HEK293 (cell line): ENCODE data around the gene RPRM.

ENCODE experiments used
- AEBP2 ChIP-seq: fragments of 450-650 bp; formaldehyde crosslinking; IDR thresholded peaks from 2 replicates; pipeline ENCODE4 v1.5.1; 2016; ENCODE audit warnings: missing biosample characterization, missing genetic modification characterization, borderline replicate concordance
- ELK4 ChIP-seq: IDR thresholded peaks from 2 replicates; pipeline ENCODE4 v1.6.1; 2011; ENCODE audit warnings: mild to moderate bottlenecking, low read depth, low read length, borderline replicate concordance
- FEZF1 ChIP-seq: fragments of 450-650 bp; formaldehyde crosslinking; IDR thresholded peaks from 2 replicates; pipeline ENCODE4 v1.5.1; 2016; ENCODE audit warnings: missing biosample characterization, missing genetic modification characterization
- HOXA7 ChIP-seq: sonication (generic); formaldehyde crosslinking; IDR thresholded peaks from 2 replicates; pipeline ENCODE4 v1.8.1; 2022; ENCODE audit warnings: missing genetic modification reagents, borderline replicate concordance
- KLF10 ChIP-seq: fragments of 450-650 bp; IDR thresholded peaks from 2 replicates; pipeline ENCODE4 v1.5.1; 2018; ENCODE audit warnings: missing biosample characterization, mild to moderate bottlenecking, missing genetic modification characterization
- MYNN ChIP-seq: fragments of 450-650 bp; formaldehyde crosslinking; IDR thresholded peaks from 2 replicates; pipeline ENCODE4 v1.5.1; 2016; ENCODE audit warnings: missing biosample characterization, missing genetic modification characterization, borderline replicate concordance
- PRDM1 ChIP-seq: fragments of 450-650 bp; formaldehyde crosslinking; IDR thresholded peaks from 2 replicates; pipeline ENCODE4; 2016; ENCODE audit warnings: missing biosample characterization, missing genetic modification characterization
- PRDM6 ChIP-seq: fragments of 450-650 bp; formaldehyde crosslinking; IDR thresholded peaks from 2 replicates; pipeline ENCODE4 v1.5.1; 2017; ENCODE audit warnings: missing biosample characterization, missing genetic modification characterization
- YY2 ChIP-seq: fragments of 450-650 bp; formaldehyde crosslinking; IDR thresholded peaks from 2 replicates; pipeline ENCODE4 v1.5.1; 2016; ENCODE audit warnings: missing biosample characterization, missing genetic modification characterization
- ZBTB44 ChIP-seq: fragments of 450-650 bp; IDR thresholded peaks from 2 replicates; pipeline ENCODE4 v1.5.1; 2018; ENCODE audit warnings: missing biosample characterization, mild to moderate bottlenecking, missing genetic modification characterization
- ZNF10 ChIP-seq: fragments of 450-650 bp; formaldehyde crosslinking; IDR thresholded peaks from 2 replicates; pipeline ENCODE4 v1.5.1; 2017; ENCODE audit warnings: missing biosample characterization, missing genetic modification characterization
- ZNF121 ChIP-seq: fragments of 450-650 bp; formaldehyde crosslinking; IDR thresholded peaks from 2 replicates; pipeline ENCODE4 v1.5.1; 2016; ENCODE audit warnings: missing biosample characterization, missing genetic modification characterization
- ZNF138 ChIP-seq: fragments of 450-650 bp; formaldehyde crosslinking; IDR thresholded peaks from 2 replicates; pipeline ENCODE4 v1.5.1; 2016; ENCODE audit warnings: missing biosample characterization, missing genetic modification characterization, borderline replicate concordance
- ZNF174 ChIP-seq: fragments of 450-650 bp; formaldehyde crosslinking; IDR thresholded peaks from 2 replicates; pipeline ENCODE4 v1.5.0; 2017; ENCODE audit warnings: missing biosample characterization, mild to moderate bottlenecking, missing genetic modification characterization
- ZNF239 ChIP-seq: fragments of 450-650 bp; formaldehyde crosslinking; IDR thresholded peaks from 2 replicates; pipeline ENCODE4 v1.5.1; 2016; ENCODE audit warnings: missing biosample characterization, missing genetic modification characterization
- ZNF24 ChIP-seq: fragments of 450-650 bp; formaldehyde crosslinking; IDR thresholded peaks from 2 replicates; pipeline ENCODE4 v1.5.1; 2016; ENCODE audit warnings: missing biosample characterization, missing genetic modification characterization
- ZNF248 ChIP-seq: fragments of 450-650 bp; formaldehyde crosslinking; IDR thresholded peaks from 2 replicates; pipeline ENCODE4 v1.5.1; 2017; ENCODE audit warnings: missing biosample characterization, missing genetic modification characterization
- ZNF280C ChIP-seq: fragments of 450-650 bp; formaldehyde crosslinking; IDR thresholded peaks from 2 replicates; pipeline ENCODE4 v1.5.1; 2016; ENCODE audit warnings: missing biosample characterization, missing genetic modification characterization
- ZNF280D ChIP-seq: fragments of 450-650 bp; formaldehyde crosslinking; IDR thresholded peaks from 2 replicates; pipeline ENCODE4 v1.5.1; 2016; ENCODE audit warnings: missing biosample characterization, missing genetic modification characterization
- ZNF416 ChIP-seq: fragments of 450-650 bp; formaldehyde crosslinking; IDR thresholded peaks from 2 replicates; pipeline ENCODE4 v1.5.1; 2016; ENCODE audit warnings: missing biosample characterization, missing genetic modification characterization
- ZNF449 ChIP-seq: fragments of 450-650 bp; formaldehyde crosslinking; IDR thresholded peaks from 2 replicates; pipeline ENCODE4 v1.5.1; 2017; ENCODE audit warnings: missing biosample characterization, mild to moderate bottlenecking, missing genetic modification characterization, moderate library complexity
- ZNF510 ChIP-seq: fragments of 450-650 bp; formaldehyde crosslinking; IDR thresholded peaks from 2 replicates; pipeline ENCODE4 v1.5.1; 2018; ENCODE audit warnings: mild to moderate bottlenecking, missing genetic modification characterization, missing biosample characterization; ENCODE audit not compliant: insufficient replicate concordance
- ZNF530 ChIP-seq: fragments of 450-650 bp; formaldehyde crosslinking; IDR thresholded peaks from 2 replicates; pipeline ENCODE4 v1.5.1; 2016; ENCODE audit warnings: low read depth, missing biosample characterization, missing genetic modification characterization
- ZNF548 ChIP-seq: fragments of 450-650 bp; formaldehyde crosslinking; IDR thresholded peaks from 2 replicates; pipeline ENCODE4 v1.5.1; 2016; ENCODE audit warnings: missing biosample characterization, missing genetic modification characterization
- ZNF596 ChIP-seq: fragments of 450-650 bp; IDR thresholded peaks from 2 replicates; pipeline ENCODE4 v1.5.0; 2018; ENCODE audit warnings: missing biosample characterization, mild to moderate bottlenecking, missing genetic modification characterization, moderate library complexity
- ZNF830 ChIP-seq: fragments of 450-650 bp; IDR thresholded peaks from 2 replicates; pipeline ENCODE4 v1.5.0; 2018; ENCODE audit warnings: missing biosample characterization, missing genetic modification characterization, low read depth, mild to moderate bottlenecking, moderate library complexity
- ZSCAN30 ChIP-seq: fragments of 450-650 bp; IDR thresholded peaks from 2 replicates; pipeline ENCODE4 v1.5.1; 2018; ENCODE audit warnings: missing biosample characterization, mild to moderate bottlenecking, missing genetic modification characterization, moderate library complexity

RPRM gene

GRCh38 chr2:153476816-153477635, 1.5 kb downstream of the RPRM start (continued):
- TF ChIP-seq ZNF239 (tag by site-specific recombination) (no peak), ZNF449 (tag by site-specific recombination) (no peak), MYNN (tag by site-specific recombination) (no peak), ZNF280C (no peak), ZNF248 (no peak), PRDM1 (tag by site-specific recombination) (no peak), ZNF174 (tag by site-specific recombination) (no peak), ZSCAN30 (tag by site-specific recombination) (no peak), YY2 (tag by site-specific recombination) (no peak), ZNF530 (tag by site-specific recombination) (no peak), ZNF24 (tag by site-specific recombination) (no peak), ZNF280D (no peak), KLF10 (tag by site-specific recombination) (peak; percentile 65), ZNF121 (tag by site-specific recombination) (no peak), ZNF548 (tag by site-specific recombination) (no peak), ZBTB44 (tag by site-specific recombination) (peak; percentile 49; the same call in 1 of the 2 replicates), ZNF138 (tag by site-specific recombination) (no peak), ZNF510 (tag by site-specific recombination) (no peak), AEBP2 (no peak), ZNF10 (tag by site-specific recombination) (no peak), ELK4 (no peak), ZNF416 (tag by site-specific recombination) (no peak), FEZF1 (peak; percentile 60), ZNF596 (no peak), PRDM6 (tag by site-specific recombination) (peak; percentile 97), HOXA7 (CRISPR knock-in tag) (no peak), ZNF830 (tag by site-specific recombination) (no peak)
